Activated T-helper 17 cell treated with anti-CD3 and anti-CD28 coated beads, Interleukin-2, amount 50 U/mL, for 72 hours (primary cell): ENCODE results near the gene OR4D1. TPM values are rescaled to one million over a fixed set of nuclear protein-coding genes. Genes with fewer than 3 reads are reported as not detected.

Experiments used
- ATAC-seq: fragments of 150-1000 bp; cut with Tn5 transposase; replicated peaks from 2 replicates; pipeline ENCODE4 v1.10.0; 2021; ENCODE audit warnings: mild to moderate bottlenecking, moderate library complexity
- H3K27ac Mint-ChIP-seq: one replicate; pipeline ENCODE4 v1.8.0; 2022; ENCODE audit warnings: mixed read lengths
- H3K27me3 Mint-ChIP-seq: one replicate; pipeline ENCODE4 v1.8.0; 2022; ENCODE audit warnings: mixed read lengths
- H3K36me3 Mint-ChIP-seq: one replicate; pipeline ENCODE4 v1.8.0; 2022; ENCODE audit warnings: low read depth, mild to moderate bottlenecking, mixed read lengths
- H3K4me1 Mint-ChIP-seq: one replicate; pipeline ENCODE4 v1.8.0; 2022; ENCODE audit warnings: mixed read lengths
- H3K4me3 Mint-ChIP-seq: one replicate; pipeline ENCODE4 v1.8.0; 2022; ENCODE audit warnings: mild to moderate bottlenecking, mixed read lengths
- H3K9me3 Mint-ChIP-seq: one replicate; pipeline ENCODE4 v1.8.0; 2022; ENCODE audit warnings: mixed read lengths
- total RNA-seq, 2 donors: library from RNA; stranded (reverse); gene quantifications; one replicate each; pipeline ENCODE4 v1.2.3, GENCODE V29; 2022

The OR4D1 gene
- total RNA-seq, 2 donors from 2014 or later, result 0.13 to 0.15 TPM

GRCh38 chr17:58193641-58194255, 45.6 kb downstream of the OR4D1 start:
- no peak for ATAC-seq
- Mint-ChIP-seq H3K4me3 (no peak overlapping the region), H3K9me3 (no peaks in the 10 kb centered on the region), H3K4me1 (no peaks in the 10 kb centered on the region), H3K27ac (no peak overlapping the region), H3K36me3 (no peaks in the 10 kb centered on the region), H3K27me3 (peaks cover 20% of the 10 kb centered on the region)

GRCh38 chr17:58195518-58196123, 47.4 kb downstream of the OR4D1 start:
- peaks cover 15% of the 10 kb centered on the region for H3K27me3 Mint-ChIP-seq
- H3K27ac Mint-ChIP-seq, result no peak overlapping the region
- H3K4me1 Mint-ChIP-seq, result no peaks in the 10 kb centered on the region
- no peaks in the 10 kb centered on the region for H3K36me3 Mint-ChIP-seq
- H3K9me3 Mint-ChIP-seq, result no peaks in the 10 kb centered on the region
- no peak for ATAC-seq
- H3K4me3 Mint-ChIP-seq, result no peak overlapping the region

- no peak overlapping the region for H3K4me3 Mint-ChIP-seq
- ATAC-seq, result no peak
- H3K9me3 Mint-ChIP-seq, result no peaks in the 10 kb centered on the region
- H3K4me1 Mint-ChIP-seq, result no peaks in the 10 kb centered on the region
- H3K27me3 Mint-ChIP-seq, result peaks cover 15% of the 10 kb centered on the region
- no peak overlapping the region for H3K27ac Mint-ChIP-seq
- no peaks in the 10 kb centered on the region for H3K36me3 Mint-ChIP-seq
Observed at GRCh38 chr17:58196610-58197009, 48.4 kb downstream of the OR4D1 start.

- Mint-ChIP-seq H3K4me3 (no peak overlapping the region), H3K9me3 (no peaks in the 10 kb centered on the region), H3K27me3 (peaks cover 15% of the 10 kb centered on the region), H3K36me3 (peaks cover 2% of the 10 kb centered on the region), H3K4me1 (no peaks in the 10 kb centered on the region), H3K27ac (no peak overlapping the region)
- peak; percentile 81 for ATAC-seq
Observed at GRCh38 chr17:58200024-58200633, 51.9 kb downstream of the OR4D1 start.

GRCh38 chr17:58202859-58203258, 54.7 kb downstream of the OR4D1 start:
- no peaks in the 10 kb centered on the region for H3K9me3 Mint-ChIP-seq
- H3K27me3 Mint-ChIP-seq, result peaks cover 5% of the 10 kb centered on the region
- peaks cover 7% of the 10 kb centered on the region for H3K36me3 Mint-ChIP-seq
- no peak for ATAC-seq
- no peaks in the 10 kb centered on the region for H3K4me1 Mint-ChIP-seq
- H3K27ac Mint-ChIP-seq, result no peak overlapping the region
- no peak overlapping the region for H3K4me3 Mint-ChIP-seq

- no peak overlapping the region for H3K4me3 Mint-ChIP-seq
- no peak overlapping the region for H3K27ac Mint-ChIP-seq
- peaks cover 21% of the 10 kb centered on the region for H3K36me3 Mint-ChIP-seq
- no peak for ATAC-seq
- H3K27me3 Mint-ChIP-seq, result no peaks in the 10 kb centered on the region
- H3K4me1 Mint-ChIP-seq, result no peaks in the 10 kb centered on the region
- H3K9me3 Mint-ChIP-seq, result no peaks in the 10 kb centered on the region
Observed at GRCh38 chr17:58204796-58205195, 56.6 kb downstream of the OR4D1 start.

- Mint-ChIP-seq H3K36me3 (peaks cover 33% of the 10 kb centered on the region), H3K27me3 (no peaks in the 10 kb centered on the region), H3K27ac (no peak overlapping the region), H3K4me3 (no peak overlapping the region), H3K9me3 (no peaks in the 10 kb centered on the region), H3K4me1 (no peaks in the 10 kb centered on the region)
- no peak for ATAC-seq
Observed at GRCh38 chr17:58205936-58206335, 57.8 kb downstream of the OR4D1 start.

GRCh38 chr17:58207451-58207850, 59.3 kb downstream of the OR4D1 start:
- no peak for ATAC-seq
- no peaks in the 10 kb centered on the region for H3K4me1 Mint-ChIP-seq
- H3K27me3 Mint-ChIP-seq, result no peaks in the 10 kb centered on the region
- no peaks in the 10 kb centered on the region for H3K9me3 Mint-ChIP-seq
- no peak overlapping the region for H3K27ac Mint-ChIP-seq
- H3K4me3 Mint-ChIP-seq, result no peak overlapping the region
- H3K36me3 Mint-ChIP-seq, result peaks cover 48% of the 10 kb centered on the region

- Mint-ChIP-seq H3K27ac (no peak overlapping the region), H3K4me1 (no peaks in the 10 kb centered on the region), H3K9me3 (no peaks in the 10 kb centered on the region), H3K27me3 (no peaks in the 10 kb centered on the region), H3K36me3 (peaks cover 55% of the 10 kb centered on the region), H3K4me3 (no peak overlapping the region)
- no peak for ATAC-seq
Observed at GRCh38 chr17:58208344-58208743, 60.2 kb downstream of the OR4D1 start.

Other genes starting within 250 kb of the OR4D1 start
- under 1 TPM; 0.15 to 0.56 TPM for gene CUEDC1, start 193.0 kb upstream of the OR4D1 start, total RNA-seq
- 10 to 100 TPM; 21.4 to 29.6 TPM for gene VEZF1, start 160.1 kb upstream of the OR4D1 start, total RNA-seq
- 100 to 1,000 TPM; 276 to 391 TPM for gene SRSF1, start 141.1 kb upstream of the OR4D1 start, total RNA-seq
- 10 to 100 TPM; 24.3 to 27.1 TPM for gene DYNLL2, start 65.0 kb upstream of the OR4D1 start, total RNA-seq
- not detected for gene OR4D2, start 18.6 kb downstream of the OR4D1 start, total RNA-seq
- gene EPX, start 44.3 kb downstream of the OR4D1 start, total RNA-seq, result not detected
- 10 to 100 TPM; 15.0 to 16.3 TPM for gene MKS1, start 70.9 kb downstream of the OR4D1 start, total RNA-seq
- under 1 TPM in 1 of 2 donors, not detected in 1; 0.16 TPM for gene LPO, start 90.2 kb downstream of the OR4D1 start, total RNA-seq
- gene MPO, start 132.6 kb downstream of the OR4D1 start, total RNA-seq, result 1 to 10 TPM; 1.2 to 2.0 TPM
- 100 to 1,000 TPM in 1 of 2 donors, 10 to 100 TPM in 1; 97.2 to 107 TPM for gene TSPOAP1, start 180.4 kb downstream of the OR4D1 start, total RNA-seq
- 100 to 1,000 TPM; 117 to 147 TPM for gene SUPT4H1, start 203.8 kb downstream of the OR4D1 start, total RNA-seq